ENCODE data around the gene THRB. TPM values are rescaled to one million over a fixed set of nuclear protein-coding genes. Genes with fewer than 3 reads are reported as not detected.

Gene THRB
- total RNA-seq, 1 experiment from 2014 or later: 5.8 TPM

GRCh38 chr3:24161841-24162240 lies 332.8 kb downstream of the THRB start (continued):
- no peak for TF ChIP-seq AR (CRISPR knock-in tag; IDR thresholded peaks at IDR 0.05)
- no peak for TF ChIP-seq ZBTB21 (CRISPR knock-in tag; IDR thresholded peaks at IDR 0.05; ENCODE audit: borderline replicate concordance)
- no peak for TF ChIP-seq PRDM15 (CRISPR knock-in tag; IDR thresholded peaks at IDR 0.05)
- no peak for TF ChIP-seq ZNF281 (CRISPR knock-in tag; IDR thresholded peaks at IDR 0.05)
- TF ChIP-seq TEAD4 (CRISPR knock-in tag; IDR thresholded peaks at IDR 0.05): no peak
- TF ChIP-seq SMAD4 (CRISPR knock-in tag; IDR thresholded peaks at IDR 0.05): no peak

GRCh38 chr3:24160424-24161095 lies 334.1 kb downstream of the THRB start:
- Mint-ChIP-seq H3K4me1 (peaks cover 53% of the 10 kb centered on the region), H3K36me3 (no peaks in the 10 kb centered on the region), H3K27ac (0 out of 2 replicates have a peak overlapping the region, but pooled peaks have one; percentile 30), H3K4me3 (no peak overlapping the region), H3K9me3 (peaks cover 3% of the 10 kb centered on the region; the same call in 1 of the 2 replicates), H3K27me3 (ENCODE audit: low read depth) (no peaks in the 10 kb centered on the region)
- ATAC-seq (peak; percentile 73), DNase-seq (ENCODE audit: low spot score) (peak; percentile 48)
- POLR2A ChIA-PET: no interaction called here
- CTCF ChIA-PET: interaction anchor here (3.0 kb wide), 1 partner anchor 25 kb away, joined by 22 read pairs; no protein-coding TSS in a partner anchor
- TF ChIP-seq E2F5 (CRISPR knock-in tag; IDR thresholded peaks at IDR 0.05) (no peak), NFE2L1 (CRISPR knock-in tag; IDR thresholded peaks at IDR 0.05) (0 out of 2 replicates have a peak, but pooled peaks have one; percentile 44), USF1 (CRISPR knock-in tag; IDR thresholded peaks at IDR 0.05) (peak; percentile 28; the same call in 1 of the 2 replicates), ARID4B (CRISPR knock-in tag; IDR thresholded peaks at IDR 0.05; ENCODE audit: borderline replicate concordance) (peak; percentile 42; the same call in 1 of the 2 replicates), ERG (CRISPR knock-in tag; IDR thresholded peaks at IDR 0.05) (no peak), CTCF (IDR thresholded peaks at IDR 0.05) (no peak), ZBTB21 (CRISPR knock-in tag; IDR thresholded peaks at IDR 0.05; ENCODE audit: borderline replicate concordance) (no peak), ETV6 (CRISPR knock-in tag; IDR thresholded peaks at IDR 0.05) (0 out of 2 replicates have a peak, but pooled peaks have one; percentile 30)
